ENCODE measurements around the gene TSPAN9. TPM values are rescaled to one million over a fixed set of nuclear protein-coding genes. Genes with fewer than 3 reads are reported as not detected.

Gene TSPAN9
- total RNA-seq, 2 donors from 2014 or later = 41.9 to 50.0 TPM

GRCh38 chr12:3288690-3289089 lies 211.5 kb downstream of the TSPAN9 start:
- no peaks in the 10 kb centered on the region for H3K27me3 ChIP-seq (replicated peaks; ENCODE audit: insufficient read depth)
- H3K4me1 ChIP-seq (replicated peaks) = no peaks in the 10 kb centered on the region
- intact Hi-C loops (cut with DNase I) = no loop called here
- H3K9me3 ChIP-seq = no peaks in the 10 kb centered on the region
- WGBS = 69% methylated on average over 8 of the region's 8 CpGs
- H3K27ac ChIP-seq = no peak overlapping the region
- no peak overlapping the region for H3K4me3 ChIP-seq
- TF ChIP-seq POLR2A (IDR thresholded peaks at IDR 0.05) (no peak), POLR2AphosphoS5 (IDR thresholded peaks at IDR 0.05) (no peak), CTCF (IDR thresholded peaks at IDR 0.05) (no peak)
- no peak for DNase-seq (ENCODE audit: low spot score)
- H3K36me3 ChIP-seq = no peaks in the 10 kb centered on the region

DNA sequence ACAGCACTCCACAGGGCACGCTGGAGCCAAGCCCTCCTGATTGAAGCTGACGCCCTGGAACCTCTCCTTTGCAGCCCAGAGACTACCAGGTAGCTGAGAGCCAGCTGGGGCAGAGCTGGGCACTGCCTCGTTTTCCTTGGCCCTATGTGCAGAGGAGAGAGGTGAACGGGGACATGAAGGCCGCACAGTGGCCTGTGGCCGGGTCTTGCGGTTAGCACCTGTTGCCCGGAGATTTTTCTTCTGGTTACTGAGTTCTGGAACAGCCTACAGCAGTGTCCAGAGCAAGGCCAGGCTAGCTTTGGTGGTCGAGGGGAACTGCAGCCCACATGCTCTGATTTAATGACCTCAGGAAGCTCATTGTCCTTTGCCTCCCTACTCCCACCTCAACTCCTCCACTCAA lies 212.5 kb downstream of the TSPAN9 start:
- TF ChIP-seq POLR2A (IDR thresholded peaks at IDR 0.05) = no peak
- Histone ChIP-seq H3K4me3 (no peak overlapping the region), H3K9me3 (no peaks in the 10 kb centered on the region), H3K27me3 (replicated peaks; ENCODE audit: insufficient read depth) (no peaks in the 10 kb centered on the region), H3K4me1 (replicated peaks) (no peaks in the 10 kb centered on the region), H3K27ac (peak overlapping the region in 1 of 2 donors; percentile 28), H3K36me3 (no peaks in the 10 kb centered on the region)
- intact Hi-C loops (cut with DNase I) = no loop called here
- DNase-seq (ENCODE audit: low spot score) = no peak
- 52% methylated on average over 9 of the region's 9 CpGs for WGBS

DNA sequence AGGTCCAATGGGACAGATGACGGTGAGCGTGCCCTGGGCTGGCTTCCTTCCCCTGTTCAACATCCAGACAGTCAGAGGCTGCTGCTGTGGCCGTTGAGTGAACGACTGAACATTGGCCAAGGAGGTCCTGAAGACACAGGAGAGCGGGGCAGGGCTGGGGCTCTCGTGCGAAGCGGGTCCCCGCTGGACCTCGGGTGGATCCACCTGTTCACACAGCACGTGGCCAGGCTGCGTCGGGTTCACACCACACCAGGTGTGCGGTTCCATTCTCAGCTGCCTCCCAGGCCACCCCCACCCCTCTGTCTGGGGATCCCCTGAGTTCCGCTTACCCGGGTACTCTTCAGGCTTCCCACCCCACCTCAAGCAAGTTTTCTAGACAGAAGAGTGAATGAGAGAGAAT lies 214.8 kb downstream of the TSPAN9 start:
- TF ChIP-seq POLR2AphosphoS5 (IDR thresholded peaks at IDR 0.05) (no peak), CTCF (IDR thresholded peaks at IDR 0.05) (no peak), POLR2A (IDR thresholded peaks at IDR 0.05) (no peak)
- WGBS = 90% methylated on average over 16 of the region's 16 CpGs
- no peaks in the 10 kb centered on the region for H3K9me3 ChIP-seq
- no peak overlapping the region for H3K4me3 ChIP-seq
- no peak overlapping the region for H3K27ac ChIP-seq
- H3K36me3 ChIP-seq = no peaks in the 10 kb centered on the region
- no peaks in the 10 kb centered on the region for H3K4me1 ChIP-seq (replicated peaks)
- no peaks in the 10 kb centered on the region for H3K27me3 ChIP-seq (replicated peaks; ENCODE audit: insufficient read depth)
- no peak for DNase-seq (ENCODE audit: low spot score)
- intact Hi-C loops (cut with DNase I) = no loop called here

- Histone ChIP-seq H3K27me3 (replicated peaks; ENCODE audit: insufficient read depth) (no peaks in the 10 kb centered on the region), H3K27ac (no peak overlapping the region), H3K4me3 (no peak overlapping the region), H3K36me3 (no peaks in the 10 kb centered on the region), H3K4me1 (replicated peaks) (no peaks in the 10 kb centered on the region), H3K9me3 (no peaks in the 10 kb centered on the region)
- DNase-seq (ENCODE audit: low spot score) = no peak
- intact Hi-C loops (cut with DNase I) = no loop called here
- 80% methylated on average over 12 of the region's 12 CpGs for WGBS
- TF ChIP-seq CTCF (IDR thresholded peaks at IDR 0.05) (no peak), POLR2AphosphoS5 (IDR thresholded peaks at IDR 0.05) (no peak), POLR2A (IDR thresholded peaks at IDR 0.05) (no peak)
These were observed 215.7 kb downstream of the TSPAN9 start for GRCh38 chr12:3292677-3293412.

DNA sequence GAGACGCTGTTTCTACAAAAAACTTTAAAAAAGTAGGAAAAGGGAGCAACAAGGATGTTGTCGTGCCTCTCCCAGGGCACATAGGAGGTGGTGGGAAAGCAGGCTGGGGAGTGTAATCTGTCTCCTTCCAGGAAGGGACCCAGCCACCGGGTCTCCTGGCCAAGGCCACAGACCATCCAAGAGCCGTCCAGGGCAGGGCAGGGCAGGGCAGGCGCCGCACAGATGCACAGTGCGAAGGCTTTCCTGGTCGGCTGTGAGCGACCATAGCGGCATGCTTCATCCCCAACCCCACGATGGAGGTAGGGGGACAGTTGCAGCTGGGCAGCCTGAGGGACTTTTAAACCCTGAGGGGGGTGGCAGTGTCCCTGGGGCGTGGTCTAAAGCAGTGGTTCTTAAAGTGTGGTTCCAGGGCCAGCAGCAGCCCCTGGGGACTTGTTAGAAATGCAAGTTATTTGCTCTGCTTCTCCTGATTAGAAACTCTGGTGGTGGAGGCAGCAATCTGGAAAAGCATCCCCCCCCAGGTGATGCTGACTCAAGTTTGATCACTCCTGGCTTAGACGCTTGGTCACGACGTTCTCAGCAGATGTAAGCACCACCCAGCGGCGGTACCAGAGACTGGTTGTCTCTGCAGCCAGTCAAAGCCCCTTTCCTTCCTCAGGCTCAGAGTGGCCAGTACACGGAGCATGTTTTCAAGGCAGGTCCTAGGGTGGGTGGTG lies 216.4 kb downstream of the TSPAN9 start:
- TF ChIP-seq CTCF (IDR thresholded peaks at IDR 0.05) = no peak
- TF ChIP-seq POLR2AphosphoS5 (IDR thresholded peaks at IDR 0.05) = no peak
- TF ChIP-seq POLR2A (IDR thresholded peaks at IDR 0.05) = no peak
- H3K36me3 ChIP-seq = no peaks in the 10 kb centered on the region
- H3K27me3 ChIP-seq (replicated peaks; ENCODE audit: insufficient read depth) = no peaks in the 10 kb centered on the region
- 77% methylated on average over 18 of the region's 18 CpGs for WGBS
- H3K4me3 ChIP-seq = no peak overlapping the region
- no peaks in the 10 kb centered on the region for H3K4me1 ChIP-seq (replicated peaks)
- no peak for DNase-seq (ENCODE audit: low spot score)
- H3K9me3 ChIP-seq = no peaks in the 10 kb centered on the region
- H3K27ac ChIP-seq = no peak overlapping the region
- intact Hi-C loops (cut with DNase I) = no loop called here
